Gastroesophageal sphincter (tissue), 4 donors: Measurements from ENCODE around the gene P3H2. TPM values are rescaled to one million over a fixed set of nuclear protein-coding genes. Genes with fewer than 3 reads are reported as not detected.

Source experiments
- ATAC-seq: fragments of 150-250 bp; one replicate; pipeline ENCODE4 v1.9.1; 2016; ENCODE audit warnings: mild to moderate bottlenecking, moderate library complexity
- H3K27ac ChIP-seq, 4 donors: fragments of 200-600 bp; sonication (generic) in 3 of 4; 1 replicate in 3 of 4; 2 replicates in 1 of 4; pipeline ENCODE4 v1.5.1; 2016 to 2019
- H3K27me3 ChIP-seq: fragments of 200-600 bp; sonication (generic); one replicate; pipeline ENCODE4 v1.5.1; 2019
- H3K36me3 ChIP-seq, 2 donors: fragments of 200-600 bp; sonication (generic); one replicate each; pipeline ENCODE4 v1.5.1; 2019; ENCODE audit warnings: control low read depth in 1 of 2
- H3K4me1 ChIP-seq, 3 donors: fragments of 200-600 bp; sonication (generic); 1 replicate in 2 of 3; 2 replicates in 1 of 3; pipeline ENCODE4 v1.5.1; 2016 to 2019; ENCODE audit warnings: control low read depth in 2 of 3
- H3K4me3 ChIP-seq, 2 donors: fragments of 200-600 bp; sonication (generic); one replicate each; pipeline ENCODE4 v1.5.1; 2019; ENCODE audit warnings: mild to moderate bottlenecking in 1 of 2, moderate library complexity in 1 of 2
- H3K9me3 ChIP-seq, 3 donors: fragments of 200-600 bp; sonication (generic); one replicate each; pipeline ENCODE4 v1.5.1; 2017 to 2019; ENCODE audit warnings: control low read depth in 2 of 3
- EP300 ChIP-seq: sonication (generic); formaldehyde crosslinking; IDR thresholded peaks from one replicate; pipeline ENCODE4 v1.6.1; 2017; ENCODE audit warnings: antibody characterized with exemption, mild to moderate bottlenecking
- POLR2A ChIP-seq, 2 donors: fragments of 450-650 bp; IDR thresholded peaks; one replicate each; pipeline ENCODE4 v1.6.1; 2017; ENCODE audit warnings: antibody characterized with exemption in 2 of 2, mild to moderate bottlenecking in 2 of 2, moderate library complexity in 1 of 2
- POLR2AphosphoS5 ChIP-seq: sonication (generic); formaldehyde crosslinking; IDR thresholded peaks from one replicate; pipeline ENCODE4 v1.6.1; 2017; ENCODE audit warnings: antibody characterized with exemption
- WGBS, 2 donors: methylation state at CpG; one replicate each; pipeline ENCODE4 v1.1.5; 2018; ENCODE audit warnings: low coverage in 1 of 2; 5-methylcytosine and 5-hydroxymethylcytosine counted together
- total RNA-seq, 4 donors: library from RNA; depleted of rRNA; stranded (reverse); fragments of >200 nt; gene quantifications; one replicate each; pipeline ENCODE4 v1.1.0, GENCODE V29; 2016
- TF ChIP-seq, protein P1 (sequence below), 4 experiments: fragments of 200-600 bp in 2 of 4; fragments of 450-650 bp in 2 of 4; sonication (generic) in 1 of 4; IDR thresholded peaks; one replicate each; pipeline ENCODE4 v1.5.1; 2017 to 2019; ENCODE audit warnings: antibody characterized with exemption in 4 of 4, mild to moderate bottlenecking in 2 of 4, moderate library complexity in 2 of 4

P3H2 gene
- total RNA-seq, 4 donors from 2014 or later = 10.6 to 55.9 (median 36.2) TPM

DNA sequence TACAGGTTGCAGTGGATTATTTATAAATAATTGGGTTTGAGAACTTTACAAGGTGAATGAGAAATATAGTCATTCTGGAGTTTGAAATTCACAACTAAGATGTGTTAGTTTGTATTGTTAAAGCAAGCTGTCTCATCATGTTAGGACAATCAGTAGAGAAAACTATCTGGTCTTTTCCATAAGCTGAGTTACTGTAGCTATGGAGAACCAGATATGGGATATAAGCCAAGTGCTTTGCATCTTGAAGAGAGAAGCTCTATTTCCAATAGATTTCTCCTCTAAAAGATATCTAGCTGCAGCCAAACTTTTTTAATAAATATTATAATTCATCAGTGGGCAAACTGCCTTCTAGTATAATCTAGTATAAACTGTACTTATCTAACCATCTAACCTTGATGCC is 11.3 kb downstream of the P3H2 start:
- Histone ChIP-seq H3K27ac (no peak overlapping the region), H3K4me1 (peaks cover 0 to 11% (median 3%) of the 10 kb centered on the region in 3 donors), H3K9me3 (no peaks in the 10 kb centered on the region), H3K4me3 (no peak overlapping the region), H3K27me3 (no peaks in the 10 kb centered on the region), H3K36me3 (no peaks in the 10 kb centered on the region)
- ATAC-seq = no peak
- TF ChIP-seq POLR2AphosphoS5 (no peak), POLR2A (IDR thresholded peaks at IDR 0.05) (no peak), EP300 (no peak)
- TF ChIP-seq, protein P1, sequence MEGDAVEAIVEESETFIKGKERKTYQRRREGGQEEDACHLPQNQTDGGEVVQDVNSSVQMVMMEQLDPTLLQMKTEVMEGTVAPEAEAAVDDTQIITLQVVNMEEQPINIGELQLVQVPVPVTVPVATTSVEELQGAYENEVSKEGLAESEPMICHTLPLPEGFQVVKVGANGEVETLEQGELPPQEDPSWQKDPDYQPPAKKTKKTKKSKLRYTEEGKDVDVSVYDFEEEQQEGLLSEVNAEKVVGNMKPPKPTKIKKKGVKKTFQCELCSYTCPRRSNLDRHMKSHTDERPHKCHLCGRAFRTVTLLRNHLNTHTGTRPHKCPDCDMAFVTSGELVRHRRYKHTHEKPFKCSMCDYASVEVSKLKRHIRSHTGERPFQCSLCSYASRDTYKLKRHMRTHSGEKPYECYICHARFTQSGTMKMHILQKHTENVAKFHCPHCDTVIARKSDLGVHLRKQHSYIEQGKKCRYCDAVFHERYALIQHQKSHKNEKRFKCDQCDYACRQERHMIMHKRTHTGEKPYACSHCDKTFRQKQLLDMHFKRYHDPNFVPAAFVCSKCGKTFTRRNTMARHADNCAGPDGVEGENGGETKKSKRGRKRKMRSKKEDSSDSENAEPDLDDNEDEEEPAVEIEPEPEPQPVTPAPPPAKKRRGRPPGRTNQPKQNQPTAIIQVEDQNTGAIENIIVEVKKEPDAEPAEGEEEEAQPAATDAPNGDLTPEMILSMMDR (IDR thresholded peaks at IDR 0.05) = no peak

DNA sequence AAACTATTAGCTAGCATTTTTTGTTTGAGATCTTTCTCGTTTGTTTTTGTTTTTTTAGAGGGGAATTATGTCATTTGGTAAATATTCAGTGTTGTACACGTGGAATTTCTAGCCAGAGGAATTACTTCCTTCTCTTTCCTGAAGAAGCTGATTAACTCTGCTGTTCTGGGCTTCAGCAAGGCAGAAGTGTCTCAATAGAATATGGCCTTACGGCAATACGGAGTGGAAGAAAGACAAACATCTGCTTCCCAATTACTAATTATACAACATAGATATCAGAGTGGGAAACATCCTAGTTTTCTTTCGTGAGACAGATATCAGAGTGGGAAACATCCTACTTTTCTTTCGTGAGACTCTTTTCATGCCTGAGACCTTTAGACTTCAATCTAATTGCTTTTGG is 11.9 kb downstream of the P3H2 start:
- 31 to 57% methylated on average over 6 of the region's 6 CpGs for WGBS, 2 donors
- no peak overlapping the region for H3K27ac ChIP-seq

DNA sequence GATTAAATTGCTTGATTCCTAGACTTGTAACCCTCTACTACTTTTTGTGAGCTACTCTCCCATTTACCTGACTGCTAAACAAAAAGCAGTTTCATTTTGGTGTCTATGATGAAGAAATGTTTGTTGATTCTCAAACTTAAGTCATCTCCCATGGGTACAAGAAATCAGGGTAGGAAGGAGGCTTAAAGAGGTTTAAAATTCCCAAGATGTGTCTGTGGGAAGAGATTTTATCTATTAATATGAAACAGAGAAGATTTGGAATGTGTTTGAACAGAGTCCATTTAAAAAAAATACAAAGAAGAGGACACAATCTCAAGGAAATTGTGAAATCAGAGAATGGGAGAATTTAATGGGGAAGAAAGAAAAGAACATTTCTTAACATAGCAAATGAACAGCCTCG is 14.8 kb downstream of the P3H2 start:
- no peaks in the 10 kb centered on the region for H3K27me3 ChIP-seq
- no peaks in the 10 kb centered on the region for H3K36me3 ChIP-seq
- no peak overlapping the region for H3K4me3 ChIP-seq
- H3K4me1 ChIP-seq = peaks cover 0 to 31% (median 3%) of the 10 kb centered on the region in 3 donors
- no peaks in the 10 kb centered on the region for H3K9me3 ChIP-seq
- H3K27ac ChIP-seq = no peak overlapping the region
- ATAC-seq = no peak
- WGBS, 2 donors = 77 to 82% methylated on average over 1 of the region's 1 CpG
- TF ChIP-seq, protein P1 (IDR thresholded peaks at IDR 0.05) = no peak
- no peak for TF ChIP-seq POLR2AphosphoS5
- TF ChIP-seq EP300 = no peak
- TF ChIP-seq POLR2A (IDR thresholded peaks at IDR 0.05) = no peak

More for the DNA sequence above, 11.9 kb downstream of the P3H2 start:
- no peaks in the 10 kb centered on the region for H3K36me3 ChIP-seq
- no peak overlapping the region for H3K4me3 ChIP-seq
- no peaks in the 10 kb centered on the region for H3K27me3 ChIP-seq
- peaks cover 0 to 11% (median 3%) of the 10 kb centered on the region in 3 donors for H3K4me1 ChIP-seq
- H3K9me3 ChIP-seq = no peaks in the 10 kb centered on the region
- TF ChIP-seq, protein P1 (IDR thresholded peaks at IDR 0.05) = no peak
- TF ChIP-seq EP300 = no peak
- no peak for TF ChIP-seq POLR2A (IDR thresholded peaks at IDR 0.05)
- TF ChIP-seq POLR2AphosphoS5 = no peak
- ATAC-seq = no peak

DNA sequence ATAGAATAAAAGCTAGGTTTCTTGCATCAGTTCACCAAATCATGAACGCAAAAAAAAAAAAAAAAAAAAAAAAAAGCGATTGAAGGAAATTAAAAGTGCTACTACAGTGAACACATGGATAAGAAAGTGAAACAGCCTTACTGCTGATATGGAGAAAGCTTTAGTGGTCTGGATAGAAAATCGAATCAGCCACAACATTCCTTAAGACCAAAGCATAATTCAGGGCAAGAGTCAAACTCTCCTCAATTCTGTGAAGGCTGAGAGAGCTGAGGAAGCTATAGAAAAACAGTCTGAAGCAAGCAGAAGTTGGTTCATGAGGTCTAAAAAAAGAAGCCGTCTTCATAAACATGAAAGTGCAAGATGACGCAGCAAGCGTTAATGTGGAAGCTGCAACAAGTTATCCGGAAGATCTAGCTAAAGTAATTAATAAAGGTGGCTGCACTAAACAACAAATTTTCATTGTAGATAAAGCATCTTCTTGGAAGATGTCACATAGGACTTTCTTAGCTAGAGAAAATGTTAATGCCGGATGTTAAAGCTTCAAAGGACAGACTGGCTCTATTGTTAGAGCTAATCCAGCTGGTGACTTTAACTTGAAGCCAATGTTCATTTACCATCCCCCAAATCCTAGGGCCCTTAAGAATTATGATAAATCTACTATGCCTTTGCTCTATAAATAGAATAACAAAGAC is 19.2 kb downstream of the P3H2 start:
- 3 to 7% methylated on average over 7 of the region's 8 CpGs for WGBS, 2 donors
- ATAC-seq = no peak
- H3K4me1 ChIP-seq = peaks cover 0 to 23% (median 0%) of the 10 kb centered on the region in 3 donors
- H3K9me3 ChIP-seq = no peaks in the 10 kb centered on the region
- H3K4me3 ChIP-seq = peak overlapping the region; percentile 38 to 44
- H3K27me3 ChIP-seq = no peaks in the 10 kb centered on the region
- peak overlapping the region; percentile 63 to 75 (median 70) for H3K27ac ChIP-seq
- TF ChIP-seq POLR2AphosphoS5 (no peak), POLR2A (IDR thresholded peaks at IDR 0.05) (no peak), EP300 (no peak)
- TF ChIP-seq, protein P1 (IDR thresholded peaks at IDR 0.05) = no peak
- no peaks in the 10 kb centered on the region for H3K36me3 ChIP-seq

DNA sequence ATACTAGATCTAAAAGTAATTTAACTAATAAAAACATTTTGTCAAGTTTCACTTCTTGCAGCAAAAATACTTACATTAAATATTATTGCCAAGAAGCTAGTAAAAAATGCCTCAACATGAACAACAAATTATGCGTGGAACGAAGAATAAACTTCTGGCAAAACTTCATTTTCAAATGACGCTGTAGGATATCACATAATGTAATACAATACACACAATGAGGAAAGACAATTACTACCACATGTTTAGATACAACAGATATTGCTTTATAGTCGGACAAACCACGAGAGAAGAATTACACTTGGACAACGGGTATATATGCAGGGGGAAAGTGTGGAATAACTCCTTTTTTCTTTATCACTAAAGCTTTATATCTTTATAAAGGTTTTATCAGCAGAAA is 21.6 kb downstream of the P3H2 start:
- ATAC-seq = no peak
- Histone ChIP-seq H3K36me3 (no peaks in the 10 kb centered on the region), H3K9me3 (no peaks in the 10 kb centered on the region), H3K4me3 (no peak overlapping the region), H3K27me3 (no peaks in the 10 kb centered on the region), H3K27ac (no peak overlapping the region), H3K4me1 (peaks cover 0 to 30% (median 1%) of the 10 kb centered on the region in 3 donors)
- 77 to 83% methylated on average over 6 of the region's 6 CpGs for WGBS, 2 donors
- TF ChIP-seq POLR2AphosphoS5 (no peak), EP300 (no peak), POLR2A (IDR thresholded peaks at IDR 0.05) (no peak)
- TF ChIP-seq, protein P1 (IDR thresholded peaks at IDR 0.05) = no peak
